Spleen (tissue), 11 donors: ENCODE data around the gene STEAP3. TPM values are rescaled to one million over a fixed set of nuclear protein-coding genes. Genes with fewer than 3 reads are reported as not detected.

Experiments
- DNase-seq: peaks from one replicate; pipeline ENCODE4 v3.0.0-alpha.2; 2020
- H3K27ac ChIP-seq, 8 donors: fragments of 200-600 bp; sonication (generic) in 7 of 8; 1 replicate in 4 of 8; 2 replicates in 4 of 8; pipeline versions ENCODE4 v1.5.0 to v1.8.0; 2016 to 2021; ENCODE audit warnings: inconsistent platforms in 4 of 8, mild to moderate bottlenecking in 4 of 8, moderate library complexity in 1 of 8
- H3K27me3 ChIP-seq, 7 donors: fragments of 200-600 bp; sonication (generic) in 6 of 7; replicated peaks in 1 of 7; 1 replicate in 4 of 7; 2 replicates in 3 of 7; pipeline versions ENCODE4 v1.5.0 to v1.8.0; 2016 to 2021; ENCODE audit warnings: inconsistent platforms in 3 of 7, mild to moderate bottlenecking in 1 of 7
- H3K36me3 ChIP-seq, 6 donors: fragments of 200-600 bp; sonication (generic) in 5 of 6; 1 replicate in 4 of 6; 2 replicates in 2 of 6; pipeline versions ENCODE4 v1.5.0 to v1.8.0; 2016 to 2021; ENCODE audit warnings: inconsistent platforms in 2 of 6
- H3K4me1 ChIP-seq, 6 donors: fragments of 200-600 bp; sonication (generic) in 5 of 6; 1 replicate in 3 of 6; 2 replicates in 3 of 6; pipeline versions ENCODE4 v1.5.0 to v1.8.0; 2016 to 2021; ENCODE audit warnings: inconsistent platforms in 3 of 6
- H3K4me3 ChIP-seq, 8 donors: fragments of 200-600 bp; sonication (generic) in 7 of 8; 1 replicate in 4 of 8; 2 replicates in 4 of 8; pipeline versions ENCODE4 v1.5.0 to v1.8.0; 2016 to 2021; ENCODE audit warnings: inconsistent platforms in 4 of 8, mild to moderate bottlenecking in 4 of 8, moderate library complexity in 2 of 8
- H3K9me3 ChIP-seq, 8 donors: fragments of 200-600 bp; sonication (generic) in 7 of 8; 1 replicate in 4 of 8; 2 replicates in 4 of 8; pipeline versions ENCODE4 v1.5.0 to v1.8.0; 2016 to 2021; ENCODE audit warnings: inconsistent platforms in 4 of 8
- CTCF ChIP-seq, 11 experiments: fragments of 200-600 bp in 7 of 11; fragments of 450-650 bp in 4 of 11; sonication (generic) in 4 of 11; IDR thresholded peaks in 8 of 11; conservative IDR thresholded peaks in 3 of 11; 1 replicate in 7 of 11; 2 replicates in 4 of 11; pipeline versions ENCODE4 v1.4.0 to v1.8.0; 2016 to 2021; ENCODE audit warnings: antibody characterized with exemption in 11 of 11, inconsistent platforms in 4 of 11, mild to moderate bottlenecking in 1 of 11
- POLR2A ChIP-seq, 3 donors: fragments of 450-650 bp; IDR thresholded peaks; one replicate each; pipeline ENCODE4 v1.5.1; 2017; ENCODE audit warnings: antibody characterized with exemption in 3 of 3, mild to moderate bottlenecking in 1 of 3
- POLR2AphosphoS5 ChIP-seq, 3 donors: sonication (generic); formaldehyde crosslinking; IDR thresholded peaks; one replicate each; pipeline ENCODE4 v1.5.1; 2017; ENCODE audit warnings: antibody characterized with exemption in 3 of 3
- WGBS, 5 donors: extraction: QIAGEN DNeasy Blood & Tissue Kit in 3 of 5; methylation state at CpG; one replicate each; pipeline versions ENCODE4 v1.1.5 to v1.1.7; 2013 to 2018; 5-methylcytosine and 5-hydroxymethylcytosine counted together
- intact Hi-C: fragments of 100-400 bp; cut with DNase I; formaldehyde crosslinking; loops from one replicate; pipeline ENCODE4 v1.15.0; 2023; ENCODE audit warnings: low total_unique reads
- polyA plus RNA-seq, 3 donors: library from polyadenylated mRNA; stranded (reverse); fragments of 200-250 nt; gene quantifications; one replicate each; pipeline ENCODE4 v1.2.1, GENCODE V29; 2013
- total RNA-seq, 7 donors: library from RNA; depleted of rRNA in 3 of 7; stranded (reverse); fragments of >200 nt in 3 of 7; fragmentation: NEBNext Ultra II Directional in 4 of 7; extraction: Animal tissue kit (Norgen Biotek cat#: 25700) in 4 of 7; gene quantifications; one replicate each; pipeline versions ENCODE4 v1.1.0 to v1.2.1, GENCODE V29; 2016 to 2021
- donor health status: healthy with polysubstance abuse.
- donor health status: DM: no; HTN: no; CAD: no; lungs with moderate emphysema.
- donor health status: DM: no; HTN: no; CAD: no.
- donor health status: Bipolar disorder and iron deficiency.
- donor health status: healthy.
- donor health status: DM: no; HTN: no; CAD: no.
- donor health status: DM: yes; HTN: yes; CAD: no.

The STEAP3 gene
- total and polyA plus RNA-seq, 10 donors = 0.26 to 3.6 (median 1.5) TPM

DNA sequence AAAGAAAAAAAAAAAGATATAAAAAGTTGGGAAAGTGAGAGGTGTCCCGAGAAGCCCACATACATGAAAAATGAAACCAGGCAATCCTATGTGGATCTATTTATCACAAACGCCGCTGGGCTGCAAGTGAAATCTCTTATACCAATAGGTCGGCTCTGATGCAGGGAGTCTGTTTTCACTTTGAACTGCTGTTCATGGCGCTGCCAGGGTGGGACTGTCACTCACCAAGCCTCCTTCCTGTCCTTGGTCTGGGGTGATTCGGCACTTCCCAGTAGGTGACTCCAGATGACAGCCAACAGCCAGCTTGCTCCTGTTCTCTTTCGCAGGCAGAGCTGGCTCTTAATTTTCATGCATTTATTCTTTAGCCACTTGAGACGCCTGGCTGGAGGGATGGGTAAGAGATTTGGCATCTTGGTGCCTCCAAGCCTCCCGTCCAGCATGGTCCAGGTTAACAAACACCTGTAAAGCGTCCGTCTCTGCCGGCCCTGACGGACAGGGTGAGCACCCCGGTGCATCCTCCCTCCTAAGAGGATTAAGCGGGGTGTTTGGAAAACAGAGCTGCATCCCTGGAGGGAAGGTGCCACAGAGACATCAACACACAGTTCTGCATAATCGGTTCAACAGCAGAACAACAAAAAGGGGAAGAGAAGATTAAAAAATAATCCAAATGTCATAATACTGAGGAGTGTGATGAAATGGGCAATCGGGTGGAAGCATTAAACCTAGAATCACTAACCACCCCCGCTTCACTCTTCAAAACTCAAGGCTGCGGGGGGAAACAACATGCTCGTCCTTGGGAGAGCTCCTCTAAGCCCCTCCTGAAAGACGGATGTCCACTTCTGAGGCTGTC lies 58.7 kb downstream of the STEAP3 start:
- peaks cover 0 to 6% (median 0%) of the 10 kb centered on the region in 6 donors for H3K36me3 ChIP-seq
- H3K4me1 ChIP-seq = peaks cover 0 to 28% (median 13%) of the 10 kb centered on the region in 6 donors
- H3K27me3 ChIP-seq = no peaks in the 10 kb centered on the region
- DNase-seq = no peak
- peak overlapping the region in 1 of 8 donors; percentile 54 for H3K27ac ChIP-seq
- intact Hi-C loops = no loop called here
- H3K4me3 ChIP-seq = no peak overlapping the region
- no peaks in the 10 kb centered on the region for H3K9me3 ChIP-seq
- WGBS, 5 donors = 58 to 78% (median 66%) methylated on average over 21 of the region's 21 CpGs
- TF ChIP-seq POLR2AphosphoS5 (IDR thresholded peaks at IDR 0.05) (no peak), CTCF (IDR thresholded peaks at IDR 0.05 in 8 of 11, conservative IDR thresholded peaks at IDR 0.05 in 3 of 11) (no peak), POLR2A (IDR thresholded peaks at IDR 0.05) (no peak)

DNA sequence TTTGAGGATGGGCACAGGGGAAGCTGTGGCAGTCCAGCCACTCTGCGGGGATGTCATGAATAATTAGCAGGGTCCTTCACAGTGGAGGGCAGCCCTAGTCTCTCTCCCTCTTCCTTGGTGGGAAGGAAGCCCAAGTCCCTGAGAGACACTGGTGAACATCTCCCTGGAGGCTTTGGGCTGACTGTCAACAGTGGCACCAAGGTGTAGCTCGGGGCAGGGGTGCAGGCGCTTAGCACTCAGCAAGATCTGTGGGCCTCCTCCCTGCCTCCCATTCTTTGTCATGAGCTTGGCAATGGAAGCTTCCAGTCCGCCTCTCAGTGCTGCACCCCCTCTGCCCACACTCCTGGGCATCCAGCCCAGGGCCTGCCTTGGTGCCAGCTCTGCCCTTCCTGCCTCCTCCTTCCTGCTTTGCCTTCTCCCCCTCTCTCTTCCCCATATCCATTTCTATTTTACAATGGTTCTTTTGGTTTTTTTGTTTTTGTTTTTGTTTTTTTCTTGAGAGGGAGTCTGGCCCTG lies 59.4 kb downstream of the STEAP3 start:
- Histone ChIP-seq H3K4me1 (peaks cover 0 to 28% (median 13%) of the 10 kb centered on the region in 6 donors), H3K27ac (peak overlapping the region in 1 of 8 donors; percentile 54), H3K4me3 (no peak overlapping the region), H3K9me3 (no peaks in the 10 kb centered on the region), H3K27me3 (no peaks in the 10 kb centered on the region), H3K36me3 (peaks cover 0 to 6% (median 0%) of the 10 kb centered on the region in 6 donors)
- TF ChIP-seq POLR2A (IDR thresholded peaks at IDR 0.05) = no peak
- intact Hi-C loops = no loop called here
- 72 to 86% (median 78%) methylated on average over 3 to 4 of the region's 4 CpGs for WGBS, 5 donors
- DNase-seq = no peak

GRCh38 chr2:119283873-119284331 lies 60.3 kb downstream of the STEAP3 start:
- no peak for TF ChIP-seq POLR2A (IDR thresholded peaks at IDR 0.05)
- no peak for TF ChIP-seq CTCF (IDR thresholded peaks at IDR 0.05 in 8 of 11, conservative IDR thresholded peaks at IDR 0.05 in 3 of 11)
- no peak for TF ChIP-seq POLR2AphosphoS5 (IDR thresholded peaks at IDR 0.05)
- peaks cover 0 to 6% (median 0%) of the 10 kb centered on the region in 6 donors for H3K36me3 ChIP-seq
- WGBS, 5 donors = 41 to 85% (median 61%) methylated on average over 10 of the region's 10 CpGs
- intact Hi-C loops = no loop called here
- H3K27ac ChIP-seq = no peak overlapping the region
- no peak overlapping the region for H3K4me3 ChIP-seq
- no peaks in the 10 kb centered on the region for H3K27me3 ChIP-seq
- H3K9me3 ChIP-seq = no peaks in the 10 kb centered on the region
- peaks cover 0 to 28% (median 13%) of the 10 kb centered on the region in 6 donors for H3K4me1 ChIP-seq
- no peak for DNase-seq

DNA sequence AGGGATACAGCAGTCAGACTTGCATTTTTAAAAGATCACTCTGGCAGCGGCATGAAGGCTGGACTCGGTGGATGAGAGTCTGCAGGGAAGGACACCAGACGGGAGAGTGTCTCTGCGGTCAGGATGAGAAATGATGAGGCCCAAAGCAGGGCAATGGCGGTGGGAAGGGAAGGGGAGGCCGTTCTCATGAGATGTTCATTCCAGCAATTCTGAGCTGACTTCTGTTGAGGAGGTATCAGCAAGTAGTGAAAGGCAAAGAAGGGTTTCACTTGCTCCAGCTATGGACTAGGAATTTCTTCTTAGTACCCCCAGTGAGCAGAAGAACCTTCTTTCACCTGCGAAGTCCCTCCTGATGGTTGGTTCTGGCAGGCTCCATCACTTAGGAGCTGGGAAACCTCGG lies 63.0 kb downstream of the STEAP3 start:
- intact Hi-C loops = no loop called here
- Histone ChIP-seq H3K9me3 (no peaks in the 10 kb centered on the region), H3K27ac (no peak overlapping the region), H3K36me3 (peaks cover 0 to 6% (median 0%) of the 10 kb centered on the region in 6 donors), H3K4me1 (peaks cover 0 to 30% (median 13%) of the 10 kb centered on the region in 6 donors), H3K27me3 (no peaks in the 10 kb centered on the region), H3K4me3 (no peak overlapping the region)
- WGBS, 5 donors = 83 to 90% (median 88%) methylated on average over 8 of the region's 8 CpGs
- no peak for DNase-seq
- TF ChIP-seq POLR2AphosphoS5 (IDR thresholded peaks at IDR 0.05) = no peak
- TF ChIP-seq CTCF (IDR thresholded peaks at IDR 0.05 in 8 of 11, conservative IDR thresholded peaks at IDR 0.05 in 3 of 11) = no peak
